ENCODE data around the gene SCGB1D1.

Gene SCGB1D1

GRCh38 chr11:62190011-62190410 is at the start of gene SCGB1D1:
Gene SCGB1D1 (plus strand): TSS chr11:62190216. CDS start chr11:62190285, 69 bp downstream.
- H3K27ac ChIP-seq = no peak within 1 kb of the TSS
- DNase-seq (ENCODE audit: low read depth, low spot score) = no peak

DNA sequence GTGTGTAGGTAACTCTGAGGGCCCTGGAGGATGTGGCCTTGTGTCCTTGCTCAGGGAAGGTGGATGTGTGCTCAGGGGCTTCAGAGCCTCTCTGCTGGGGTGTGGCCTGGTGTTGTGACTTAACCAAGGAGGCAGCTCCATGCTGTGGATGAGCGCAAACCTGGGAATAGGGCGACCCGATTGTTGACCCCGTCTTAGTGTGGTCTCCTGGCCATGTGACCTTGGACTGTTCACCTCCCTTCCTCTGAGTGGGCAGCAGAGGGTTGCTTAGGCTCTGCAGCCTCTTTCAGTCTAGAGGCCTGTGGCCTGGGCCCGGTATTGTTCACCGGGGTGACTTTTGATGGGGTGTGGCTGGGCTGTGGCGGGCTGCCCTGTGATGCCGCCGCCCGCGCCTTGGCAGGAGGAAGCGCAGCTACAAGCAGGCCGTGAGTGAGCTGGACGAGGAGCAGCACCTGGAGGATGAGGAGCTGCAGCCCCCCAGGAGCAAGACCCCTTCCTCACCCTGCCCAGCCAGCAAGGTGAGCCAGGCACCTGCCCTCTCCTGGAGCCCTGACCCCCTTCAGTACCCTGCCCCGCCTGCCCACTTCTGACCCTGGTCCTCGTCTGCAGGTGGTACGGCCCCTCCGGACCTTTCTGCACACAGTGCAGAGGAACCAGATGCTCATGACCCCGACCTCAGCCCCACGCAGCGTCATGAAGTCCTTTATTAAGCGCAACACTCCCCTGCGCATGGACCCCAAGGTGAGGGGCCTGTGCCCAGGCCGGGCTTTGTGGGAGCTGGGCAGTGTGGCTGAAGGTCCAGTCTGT is 49.5 kb upstream of the SCGB1D1 start:
- DNase-seq (ENCODE audit: low read depth, low spot score) = no peak
- no peak overlapping the region for H3K27ac ChIP-seq

DNA sequence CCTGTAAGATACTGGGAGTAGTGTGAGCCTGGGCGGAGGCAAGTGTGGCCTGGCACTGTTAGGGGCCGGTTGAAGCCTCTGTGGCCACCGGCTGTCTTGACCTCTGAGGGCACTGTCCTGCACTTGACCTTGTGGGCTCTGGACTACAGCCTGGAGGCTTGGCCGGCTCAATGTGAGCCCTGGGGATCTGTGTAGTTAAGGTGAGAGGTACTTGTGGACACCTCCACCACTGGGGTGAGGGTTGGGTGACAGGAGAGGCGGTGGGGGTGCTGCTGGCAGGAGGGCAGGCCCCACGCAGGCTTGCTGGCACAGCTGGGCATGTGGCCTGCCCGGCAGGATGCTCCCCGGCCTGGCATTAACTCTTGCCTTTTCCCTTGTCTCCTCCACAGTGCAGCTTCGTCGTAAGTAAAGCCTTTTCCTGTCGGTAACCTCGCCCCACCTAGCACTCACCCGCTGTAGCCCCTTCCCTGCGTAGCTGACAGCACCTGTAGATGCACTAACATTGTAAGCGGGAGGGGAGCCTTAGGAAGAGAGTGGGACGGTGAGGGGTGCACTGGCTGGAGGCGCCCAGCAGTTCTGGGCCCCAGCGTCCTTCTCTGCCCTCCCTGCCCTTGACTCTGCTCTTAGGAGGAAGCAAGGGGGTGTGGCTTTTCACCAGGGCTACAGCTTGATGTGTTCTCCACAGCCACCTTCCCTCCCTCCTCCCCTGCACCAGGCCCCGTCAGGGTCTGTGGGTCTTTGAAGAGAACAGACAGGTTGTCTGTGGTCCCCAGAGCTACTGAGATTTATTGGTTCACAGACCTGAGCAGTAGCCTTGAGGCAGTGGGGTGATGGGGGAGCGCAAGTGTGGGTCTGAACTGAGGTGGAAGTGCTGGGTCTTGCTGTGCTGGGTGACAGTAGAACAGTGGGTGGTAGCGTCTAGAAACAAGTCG is 48.6 kb upstream of the SCGB1D1 start:
- DNase-seq (ENCODE audit: low read depth, low spot score) = no peak
- H3K27ac ChIP-seq = no peak overlapping the region

GRCh38 chr11:62142043-62142375 is 48.0 kb upstream of the SCGB1D1 start:
- no peak for DNase-seq (ENCODE audit: low read depth, low spot score)
- H3K27ac ChIP-seq = no peak overlapping the region

DNA sequence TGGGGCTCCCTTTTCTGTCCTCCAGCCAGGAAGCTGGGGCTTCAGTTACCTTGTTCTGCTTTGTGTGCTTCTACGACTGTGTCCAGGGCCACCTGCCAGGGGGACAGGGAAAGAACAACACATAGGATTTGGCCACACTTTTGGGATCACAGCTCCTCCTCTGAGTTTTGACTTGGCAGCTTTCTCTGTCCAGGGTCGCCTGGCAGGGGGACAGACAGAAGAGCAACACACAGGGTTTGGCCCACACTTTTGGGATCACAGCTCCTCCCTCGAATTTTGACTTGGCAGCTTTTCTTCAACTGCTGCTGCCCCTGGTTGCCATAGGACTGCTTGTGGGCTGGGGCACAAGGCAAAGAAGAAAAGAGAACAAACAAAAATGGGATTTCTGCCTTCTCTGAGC is 47.1 kb upstream of the SCGB1D1 start:
- DNase-seq (ENCODE audit: low read depth, low spot score) = no peak
- no peak overlapping the region for H3K27ac ChIP-seq

DNA sequence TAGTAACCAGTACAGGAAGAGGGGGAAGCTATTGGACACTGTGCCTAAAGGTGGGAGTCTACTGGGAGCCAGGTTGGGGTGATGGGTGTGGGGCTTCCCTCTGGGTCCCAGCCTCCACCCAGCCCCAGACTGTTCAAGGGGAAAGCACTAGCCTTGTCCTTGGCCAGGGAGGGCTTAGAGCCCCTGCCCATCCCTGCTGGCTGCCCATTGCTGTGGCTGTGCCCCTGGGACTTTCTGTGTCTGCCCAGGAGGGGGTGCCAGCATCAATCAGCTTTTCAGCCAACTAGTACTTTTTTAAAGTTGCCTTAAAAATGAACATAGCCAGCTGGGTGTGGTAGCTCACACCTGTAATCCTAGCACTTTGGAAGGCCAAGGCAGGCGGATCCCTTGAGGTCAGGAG is 46.3 kb upstream of the SCGB1D1 start:
- H3K27ac ChIP-seq = no peak overlapping the region
- no peak for DNase-seq (ENCODE audit: low read depth, low spot score)

- DNase-seq (ENCODE audit: low read depth, low spot score) = no peak
- H3K27ac ChIP-seq = no peak overlapping the region
Observed at GRCh38 chr11:62144641-62145255, 45.3 kb upstream of the SCGB1D1 start.

- H3K27ac ChIP-seq = no peak overlapping the region
- DNase-seq (ENCODE audit: low read depth, low spot score) = no peak
Observed at GRCh38 chr11:62145261-62145871, 44.6 kb upstream of the SCGB1D1 start.

GRCh38 chr11:62146476-62147200 is 43.4 kb upstream of the SCGB1D1 start:
- H3K27ac ChIP-seq = no peak overlapping the region
- no peak for DNase-seq (ENCODE audit: low read depth, low spot score)

- no peak for DNase-seq (ENCODE audit: low read depth, low spot score)
- no peak overlapping the region for H3K27ac ChIP-seq
Observed at GRCh38 chr11:62147545-62147944, 42.5 kb upstream of the SCGB1D1 start.

DNA sequence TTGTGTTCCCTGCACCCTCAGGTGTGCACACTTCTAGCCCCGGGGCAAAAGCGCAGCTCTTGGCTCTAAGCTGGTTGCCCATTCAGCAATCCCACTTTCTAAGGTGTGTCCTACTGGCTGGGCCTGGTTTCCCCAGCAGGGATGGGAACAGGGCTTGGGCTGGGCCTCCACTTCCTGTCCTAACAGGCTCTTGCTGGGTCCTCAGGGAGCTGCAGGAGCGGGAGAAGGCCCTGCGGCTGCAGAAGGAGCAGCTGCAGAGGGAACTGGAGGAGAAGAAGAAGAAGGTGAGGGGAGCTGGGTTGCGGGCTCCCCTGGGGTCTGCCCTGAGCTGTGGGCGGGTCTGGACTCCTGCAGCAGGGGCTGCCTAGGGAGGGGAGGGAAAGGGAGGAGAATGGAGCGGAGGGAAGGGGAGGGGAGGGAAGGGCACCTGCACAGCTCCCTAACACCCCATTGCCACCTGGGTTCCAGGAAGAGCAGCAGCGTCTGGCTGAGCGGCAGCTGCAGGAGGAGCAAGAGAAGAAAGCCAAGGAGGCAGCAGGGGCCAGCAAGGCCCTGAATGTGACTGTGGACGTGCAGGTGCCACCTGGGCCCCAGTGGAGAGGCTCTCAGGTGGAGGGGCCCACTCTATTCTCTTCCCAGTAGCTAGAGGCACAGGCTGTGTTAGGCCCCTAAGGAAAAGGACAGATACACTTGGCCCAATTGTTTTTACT is 41.6 kb upstream of the SCGB1D1 start:
- no peak for DNase-seq (ENCODE audit: low read depth, low spot score)
- no peak overlapping the region for H3K27ac ChIP-seq

GRCh38 chr11:62149986-62150886 is 39.8 kb upstream of the SCGB1D1 start:
- DNase-seq (ENCODE audit: low read depth, low spot score) = no peak
- no peak overlapping the region for H3K27ac ChIP-seq

- DNase-seq (ENCODE audit: low read depth, low spot score) = no peak
- H3K27ac ChIP-seq = no peak overlapping the region
Observed at GRCh38 chr11:62150887-62151736, 38.9 kb upstream of the SCGB1D1 start.

- no peak for DNase-seq (ENCODE audit: low read depth, low spot score)
- H3K27ac ChIP-seq = no peak overlapping the region
Observed at GRCh38 chr11:62151737-62152102, 38.3 kb upstream of the SCGB1D1 start.

- H3K27ac ChIP-seq = no peak overlapping the region
- no peak for DNase-seq (ENCODE audit: low read depth, low spot score)
Observed at GRCh38 chr11:62152245-62153086, 37.5 kb upstream of the SCGB1D1 start.

- no peak overlapping the region for H3K27ac ChIP-seq
- DNase-seq (ENCODE audit: low read depth, low spot score) = no peak
Observed at GRCh38 chr11:62153087-62153395, 37.0 kb upstream of the SCGB1D1 start.

DNA sequence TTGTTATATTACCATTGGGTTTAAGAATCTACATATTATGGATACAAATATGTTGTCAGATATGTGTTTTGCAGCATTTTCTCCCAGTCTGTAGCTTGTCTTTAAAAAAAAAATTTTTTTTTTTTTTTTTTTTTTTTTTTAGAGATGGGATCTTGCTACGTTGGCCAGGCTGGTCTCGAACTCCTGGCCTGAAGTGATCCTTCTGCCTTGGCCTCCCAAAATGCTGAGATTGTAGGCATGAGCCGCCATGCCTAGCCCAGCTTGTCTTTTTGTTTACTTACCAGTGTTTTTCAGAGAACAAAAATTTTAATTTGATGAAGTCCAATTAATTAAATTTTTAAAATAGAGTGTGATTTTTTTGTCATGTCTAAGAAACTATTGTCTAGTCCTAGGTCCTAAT is 36.4 kb upstream of the SCGB1D1 start:
- no peak overlapping the region for H3K27ac ChIP-seq

More for the DNA sequence above, 36.4 kb upstream of the SCGB1D1 start:
- DNase-seq (ENCODE audit: low read depth, low spot score) = no peak
